ENCODE results near the gene PPP1R7. TPM values are rescaled to one million over a fixed set of nuclear protein-coding genes. Genes with fewer than 3 reads are reported as not detected.

PPP1R7 gene
- total RNA-seq, 2 experiments from 2014 or later, result 104 to 129 TPM

DNA sequence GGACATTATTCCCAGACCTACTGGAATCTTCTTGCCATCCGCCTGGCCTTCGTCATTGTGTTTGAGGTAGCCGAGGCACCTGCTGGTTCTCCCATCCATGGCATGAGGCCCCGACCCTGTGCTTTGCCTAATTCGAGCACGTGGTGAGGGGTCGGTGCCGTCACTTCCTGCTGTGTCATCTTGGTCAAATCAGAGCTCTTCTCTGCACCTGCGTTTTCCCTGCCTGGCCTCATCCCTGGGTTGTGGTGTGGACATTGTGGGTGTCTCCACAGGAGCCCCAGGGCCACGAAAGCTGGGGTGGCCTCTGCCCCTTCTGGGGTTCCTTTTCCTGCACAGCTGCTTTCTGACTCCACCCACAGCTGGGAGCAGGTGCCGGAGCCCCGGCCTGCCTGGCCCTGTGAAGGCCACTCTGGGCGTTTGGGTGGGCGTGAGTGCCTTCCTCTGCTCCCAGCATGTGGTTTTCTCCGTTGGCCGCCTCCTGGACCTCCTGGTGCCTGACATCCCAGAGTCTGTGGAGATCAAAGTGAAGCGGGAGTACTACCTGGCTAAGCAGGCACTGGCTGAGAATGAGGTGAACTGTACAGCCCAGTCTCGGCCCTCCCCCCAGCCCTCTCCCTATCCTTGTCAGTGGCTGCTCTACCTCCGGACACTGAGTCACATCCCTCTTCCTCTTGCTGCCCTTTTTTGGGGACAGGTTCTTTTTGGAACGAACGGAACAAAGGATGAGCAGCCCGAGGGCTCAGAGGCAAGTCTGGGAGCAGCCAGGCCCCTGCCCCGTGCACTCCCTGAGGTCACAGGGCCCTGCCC lies 73.1 kb downstream of the PPP1R7 start:
- intact Hi-C loops (cut with DNase I, micrococcal nuclease), result no loop called here
- Mint-ChIP-seq H3K27ac (no peak overlapping the region), H3K9me3 (ENCODE audit: low read depth) (no peaks in the 10 kb centered on the region), H3K4me1 (peaks cover 12% of the 10 kb centered on the region), H3K36me3 (ENCODE audit: low read depth) (peaks cover 18% of the 10 kb centered on the region), H3K4me3 (no peak overlapping the region), H3K27me3 (peaks cover 1% of the 10 kb centered on the region)
- DNase-seq, result peak; percentile 43
- no peak for ATAC-seq
- POLR2A ChIA-PET, result no interaction called here
- CTCF ChIA-PET, result interaction anchor here (0.6 to 1.3 kb wide), 2 partner anchors 16 to 73 kb away, joined by 3 to 4 read pairs; partner anchors contain the start of gene PPP1R7

DNA sequence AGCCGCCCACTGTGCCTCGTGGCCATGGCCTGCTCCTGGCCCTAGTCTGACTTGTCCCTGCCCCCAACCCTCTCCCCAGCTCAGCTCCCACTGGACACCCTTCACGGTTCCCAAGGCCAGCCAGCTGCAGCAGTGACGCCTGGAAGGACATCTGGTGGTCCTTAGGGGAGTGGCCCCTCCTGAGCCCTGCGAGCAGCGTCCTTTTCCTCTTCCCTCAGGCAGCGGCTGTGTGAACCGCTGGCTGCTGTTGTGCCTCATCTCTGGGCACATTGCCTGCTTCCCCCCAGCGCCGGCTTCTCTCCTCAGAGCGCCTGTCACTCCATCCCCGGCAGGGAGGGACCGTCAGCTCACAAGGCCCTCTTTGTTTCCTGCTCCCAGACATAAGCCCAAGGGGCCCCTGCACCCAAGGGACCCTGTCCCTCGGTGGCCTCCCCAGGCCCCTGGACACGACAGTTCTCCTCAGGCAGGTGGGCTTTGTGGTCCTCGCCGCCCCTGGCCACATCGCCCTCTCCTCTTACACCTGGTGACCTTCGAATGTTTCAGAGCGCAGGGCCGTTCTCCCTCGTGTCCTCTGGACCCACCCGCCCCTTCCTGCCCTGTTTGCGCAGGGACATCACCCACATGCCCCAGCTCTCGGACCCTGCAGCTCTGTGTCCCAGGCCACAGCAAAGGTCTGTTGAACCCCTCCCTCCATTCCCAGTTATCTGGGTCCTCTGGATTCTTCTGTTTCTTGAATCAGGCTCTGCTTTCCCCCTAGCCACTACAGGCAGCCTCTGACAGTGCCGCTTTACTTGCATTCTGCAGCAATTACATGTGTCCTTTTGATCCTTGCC lies 74.0 kb downstream of the PPP1R7 start:
- intact Hi-C loops (cut with DNase I, micrococcal nuclease), result no loop called here
- Mint-ChIP-seq H3K27me3 (no peaks in the 10 kb centered on the region), H3K4me3 (no peak overlapping the region), H3K4me1 (peaks cover 3% of the 10 kb centered on the region), H3K36me3 (ENCODE audit: low read depth) (peaks cover 22% of the 10 kb centered on the region), H3K9me3 (ENCODE audit: low read depth) (no peaks in the 10 kb centered on the region), H3K27ac (no peak overlapping the region)
- ChIA-PET POLR2A (interaction anchor here (0.6 kb wide), 1 partner anchor 43 kb away, joined by 3 read pairs; no protein-coding TSS in a partner anchor), CTCF (interaction anchor here (1.3 kb wide), 1 partner anchor 74 kb away, joined by 3 read pairs; the partner anchor contains the start of gene PPP1R7)
- DNase-seq, result no peak
- no peak for ATAC-seq

- no peaks in the 10 kb centered on the region for H3K27me3 Mint-ChIP-seq
- no peaks in the 10 kb centered on the region for H3K9me3 Mint-ChIP-seq (ENCODE audit: low read depth)
- intact Hi-C loops (cut with DNase I, micrococcal nuclease), result no loop called here
- ChIA-PET POLR2A (interaction anchor here (0.6 kb wide), 1 partner anchor 42 kb away, joined by 3 read pairs; no protein-coding TSS in a partner anchor), CTCF (interaction anchor here (1.3 kb wide), 1 partner anchor 75 kb away, joined by 3 read pairs; the partner anchor contains the start of gene PPP1R7)
- H3K27ac Mint-ChIP-seq, result no peak overlapping the region
- DNase-seq (no peak), ATAC-seq (no peak)
- peaks cover 3% of the 10 kb centered on the region for H3K4me1 Mint-ChIP-seq
- H3K4me3 Mint-ChIP-seq, result no peak overlapping the region
- H3K36me3 Mint-ChIP-seq (ENCODE audit: low read depth), result peaks cover 28% of the 10 kb centered on the region
These were observed 74.7 kb downstream of the PPP1R7 start for GRCh38 chr2:241224851-241225438.

- CTCF ChIA-PET, result interaction anchor here (0.7 kb wide), 1 partner anchor 134 kb away, joined by 3 read pairs; no protein-coding TSS in a partner anchor
- ATAC-seq, result no peak
- intact Hi-C loops (cut with DNase I, micrococcal nuclease), result no loop called here
- H3K27ac Mint-ChIP-seq, result no peak overlapping the region
- no peaks in the 10 kb centered on the region for H3K27me3 Mint-ChIP-seq
- peaks cover 32% of the 10 kb centered on the region for H3K36me3 Mint-ChIP-seq (ENCODE audit: low read depth)
- POLR2A ChIA-PET, result interaction anchor here (0.7 kb wide), 1 partner anchor 458 kb away, joined by 3 read pairs; no protein-coding TSS in a partner anchor
- H3K4me1 Mint-ChIP-seq, result peaks cover 3% of the 10 kb centered on the region
- no peak overlapping the region for H3K4me3 Mint-ChIP-seq
- no peaks in the 10 kb centered on the region for H3K9me3 Mint-ChIP-seq (ENCODE audit: low read depth)
- DNase-seq, result no peak
These were observed 75.3 kb downstream of the PPP1R7 start for GRCh38 chr2:241225545-241225944.

DNA sequence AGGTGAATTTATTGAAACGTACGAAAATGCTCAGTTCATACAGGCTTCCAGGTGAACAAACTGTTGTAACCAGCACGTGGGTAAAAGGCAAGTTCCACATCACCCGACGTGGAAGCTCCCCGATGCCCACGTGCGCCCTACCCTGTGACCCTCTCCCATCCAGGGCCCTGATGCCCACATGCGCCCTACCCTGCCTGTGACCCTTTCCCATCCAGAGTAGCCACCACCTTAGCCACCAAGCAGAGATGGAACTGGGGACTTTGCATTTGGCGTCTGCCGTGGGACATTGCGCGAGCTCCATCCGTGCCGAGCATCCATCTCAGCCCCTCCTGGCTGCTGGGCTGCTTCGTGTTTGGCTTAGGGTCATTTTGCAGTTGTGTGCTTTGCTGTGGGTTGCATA lies 75.7 kb downstream of the PPP1R7 start:
- intact Hi-C loops (cut with DNase I, micrococcal nuclease), result no loop called here
- DNase-seq (no peak), ATAC-seq (no peak)
- H3K27ac Mint-ChIP-seq, result no peak overlapping the region
- H3K36me3 Mint-ChIP-seq (ENCODE audit: low read depth), result peaks cover 32% of the 10 kb centered on the region
- ChIA-PET POLR2A (interaction anchor here (0.7 kb wide), 1 partner anchor 458 kb away, joined by 3 read pairs; no protein-coding TSS in a partner anchor), CTCF (interaction anchor here (0.7 kb wide), 1 partner anchor 133 kb away, joined by 3 read pairs; no protein-coding TSS in a partner anchor)
- no peak overlapping the region for H3K4me3 Mint-ChIP-seq
- H3K4me1 Mint-ChIP-seq, result peaks cover 3% of the 10 kb centered on the region
- no peaks in the 10 kb centered on the region for H3K27me3 Mint-ChIP-seq
- no peaks in the 10 kb centered on the region for H3K9me3 Mint-ChIP-seq (ENCODE audit: low read depth)

GRCh38 chr2:241226723-241227572 lies 76.7 kb downstream of the PPP1R7 start:
- peaks cover 3% of the 10 kb centered on the region for H3K4me1 Mint-ChIP-seq
- no peaks in the 10 kb centered on the region for H3K9me3 Mint-ChIP-seq (ENCODE audit: low read depth)
- no peaks in the 10 kb centered on the region for H3K27me3 Mint-ChIP-seq
- CTCF ChIA-PET, result no interaction called here
- no peak overlapping the region for H3K27ac Mint-ChIP-seq
- H3K36me3 Mint-ChIP-seq (ENCODE audit: low read depth), result peaks cover 40% of the 10 kb centered on the region
- intact Hi-C loops (cut with DNase I, micrococcal nuclease), result no loop called here
- POLR2A ChIA-PET, result no interaction called here
- H3K4me3 Mint-ChIP-seq, result no peak overlapping the region
- DNase-seq, result no peak
- no peak for ATAC-seq

DNA sequence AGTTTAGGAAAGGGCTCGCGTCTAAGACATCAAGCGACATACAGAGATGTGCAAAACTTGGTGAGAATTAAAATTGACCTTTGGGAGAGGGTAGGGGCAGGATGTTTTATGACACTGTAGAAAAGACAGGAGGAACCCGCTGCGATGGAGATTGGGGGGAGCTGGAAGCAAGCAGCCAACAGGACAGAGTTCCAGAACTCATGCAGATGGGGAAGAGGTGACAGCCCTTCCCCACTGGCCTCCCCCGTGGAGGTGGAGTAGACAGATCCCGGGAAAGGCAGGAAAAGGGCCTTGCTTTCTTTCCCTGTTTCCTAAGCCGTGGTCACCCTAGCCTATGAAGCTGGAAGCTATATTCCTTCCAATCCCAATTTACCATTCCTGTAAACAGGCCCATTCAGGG lies 77.3 kb downstream of the PPP1R7 start:
- intact Hi-C loops (cut with DNase I, micrococcal nuclease), result no loop called here
- Mint-ChIP-seq H3K9me3 (ENCODE audit: low read depth) (no peaks in the 10 kb centered on the region), H3K27ac (no peak overlapping the region), H3K27me3 (no peaks in the 10 kb centered on the region), H3K4me3 (no peak overlapping the region), H3K4me1 (peaks cover 3% of the 10 kb centered on the region), H3K36me3 (ENCODE audit: low read depth) (peaks cover 41% of the 10 kb centered on the region)
- DNase-seq (no peak), ATAC-seq (no peak)
- ChIA-PET POLR2A (no interaction called here), CTCF (interaction anchor here (0.6 kb wide), 1 partner anchor 398 kb away, joined by 3 read pairs; no protein-coding TSS in a partner anchor)

- CTCF ChIA-PET, result interaction anchor here (0.6 kb wide), 1 partner anchor 399 kb away, joined by 3 read pairs; no protein-coding TSS in a partner anchor
- no peak for DNase-seq
- H3K36me3 Mint-ChIP-seq (ENCODE audit: low read depth), result peaks cover 46% of the 10 kb centered on the region
- POLR2A ChIA-PET, result no interaction called here
- peaks cover under 1% of the 10 kb centered on the region for H3K4me1 Mint-ChIP-seq
- no peak overlapping the region for H3K27ac Mint-ChIP-seq
- intact Hi-C loops (cut with DNase I, micrococcal nuclease), result no loop called here
- no peak for ATAC-seq
- no peak overlapping the region for H3K4me3 Mint-ChIP-seq
- H3K27me3 Mint-ChIP-seq, result no peaks in the 10 kb centered on the region
- H3K9me3 Mint-ChIP-seq (ENCODE audit: low read depth), result no peaks in the 10 kb centered on the region
These were observed 78.0 kb downstream of the PPP1R7 start for GRCh38 chr2:241228081-241228859.

DNA sequence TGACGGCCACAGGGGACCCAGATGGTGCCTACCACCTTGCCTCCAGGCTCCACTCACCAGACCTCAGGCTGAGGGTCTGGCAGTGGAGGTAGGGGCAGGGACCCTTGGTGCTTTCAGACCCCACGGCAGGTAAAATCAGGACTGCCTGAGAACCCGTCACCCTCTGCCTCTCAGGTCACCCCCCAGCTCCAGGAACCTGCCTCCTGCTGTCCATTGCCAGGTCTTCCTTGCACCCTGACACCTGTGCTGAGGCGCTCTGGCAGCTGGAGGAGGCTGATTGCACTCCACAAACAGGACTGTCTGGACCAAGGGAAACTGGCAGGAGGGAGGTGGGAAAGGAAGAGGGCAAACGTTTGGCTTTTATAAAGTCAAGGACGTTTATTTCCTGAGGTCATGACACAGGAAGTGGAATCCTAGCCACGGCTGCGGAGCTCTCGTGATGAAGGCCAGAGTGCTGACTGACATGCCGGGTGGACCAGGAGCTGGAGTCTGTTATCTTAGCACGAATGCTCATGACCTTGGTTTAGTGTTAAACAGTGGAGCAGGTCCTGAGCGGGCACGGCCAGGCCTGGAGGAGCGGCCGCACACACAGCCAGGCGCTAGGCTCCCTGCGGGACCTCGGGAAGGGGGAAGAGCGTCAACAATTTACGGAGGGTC lies 78.7 kb downstream of the PPP1R7 start:
- DNase-seq (no peak), ATAC-seq (no peak)
- Mint-ChIP-seq H3K36me3 (ENCODE audit: low read depth) (peaks cover 53% of the 10 kb centered on the region), H3K27ac (no peak overlapping the region), H3K9me3 (ENCODE audit: low read depth) (no peaks in the 10 kb centered on the region), H3K27me3 (no peaks in the 10 kb centered on the region), H3K4me3 (no peak overlapping the region), H3K4me1 (no peaks in the 10 kb centered on the region)
- intact Hi-C loops (cut with DNase I, micrococcal nuclease), result no loop called here
- ChIA-PET CTCF (no interaction called here), POLR2A (no interaction called here)
